ENCODE measurements around the gene DISP2. TPM values are rescaled to one million over a fixed set of nuclear protein-coding genes. Genes with fewer than 3 reads are reported as not detected.

The DISP2 gene
- total RNA-seq, 4 donors from 2014 or later = 8.6 to 12.9 (median 10.9) TPM

DNA sequence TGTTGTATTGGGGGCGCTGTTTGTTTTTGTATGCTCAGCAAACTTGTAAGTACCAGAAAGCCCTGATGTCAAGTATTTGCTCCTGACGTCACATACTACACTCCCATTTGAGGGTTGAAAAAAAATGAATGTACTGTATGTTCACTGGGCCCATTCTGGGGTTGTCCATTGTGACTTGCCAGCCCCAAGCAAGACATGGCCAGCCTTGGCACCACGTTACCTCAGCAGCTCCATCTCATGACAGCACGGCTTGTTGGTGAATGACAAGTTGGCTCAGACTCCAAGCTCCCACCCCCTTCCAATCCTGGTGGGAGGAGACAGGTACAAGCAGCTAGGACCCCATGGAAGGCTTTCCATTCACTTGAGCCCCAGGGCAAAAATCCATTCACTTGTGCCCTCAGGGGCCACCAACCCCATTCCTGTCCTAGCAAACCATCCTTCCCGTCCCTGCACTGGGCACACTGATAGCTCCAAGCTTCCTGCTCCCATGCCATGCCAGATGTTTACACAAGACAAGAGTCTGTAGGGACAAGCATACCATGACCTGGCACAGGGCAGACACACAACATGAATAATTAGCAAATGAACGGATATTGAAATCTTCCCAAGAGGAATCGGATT lies 5.6 kb upstream of the DISP2 start:
- Histone ChIP-seq H3K4me1 (peaks cover 24 to 62% (median 45%) of the 10 kb centered on the region in 4 donors), H3K9me3 (no peaks in the 10 kb centered on the region), H3K27me3 (no peaks in the 10 kb centered on the region), H3K4me3 (peak overlapping the region; percentile 3 to 64 (median 54)), H3K36me3 (peaks cover 0 to 5% (median 0%) of the 10 kb centered on the region in 4 donors), H3K27ac (peak overlapping the region; percentile 95 to 98 (median 96))
- intact Hi-C loops (cut with DNase I; ENCODE audit: low total_unique reads) (no loop called here), in situ Hi-C loops (cut with MboI; ENCODE audit: low pct_ligation_motif_present in 1 of 4, low pct_unique_long_range_greater_than_20kb in 1 of 4, low sequenced_read_pairs in 3 of 4) (no loop called here)
- TF ChIP-seq, protein P1, sequence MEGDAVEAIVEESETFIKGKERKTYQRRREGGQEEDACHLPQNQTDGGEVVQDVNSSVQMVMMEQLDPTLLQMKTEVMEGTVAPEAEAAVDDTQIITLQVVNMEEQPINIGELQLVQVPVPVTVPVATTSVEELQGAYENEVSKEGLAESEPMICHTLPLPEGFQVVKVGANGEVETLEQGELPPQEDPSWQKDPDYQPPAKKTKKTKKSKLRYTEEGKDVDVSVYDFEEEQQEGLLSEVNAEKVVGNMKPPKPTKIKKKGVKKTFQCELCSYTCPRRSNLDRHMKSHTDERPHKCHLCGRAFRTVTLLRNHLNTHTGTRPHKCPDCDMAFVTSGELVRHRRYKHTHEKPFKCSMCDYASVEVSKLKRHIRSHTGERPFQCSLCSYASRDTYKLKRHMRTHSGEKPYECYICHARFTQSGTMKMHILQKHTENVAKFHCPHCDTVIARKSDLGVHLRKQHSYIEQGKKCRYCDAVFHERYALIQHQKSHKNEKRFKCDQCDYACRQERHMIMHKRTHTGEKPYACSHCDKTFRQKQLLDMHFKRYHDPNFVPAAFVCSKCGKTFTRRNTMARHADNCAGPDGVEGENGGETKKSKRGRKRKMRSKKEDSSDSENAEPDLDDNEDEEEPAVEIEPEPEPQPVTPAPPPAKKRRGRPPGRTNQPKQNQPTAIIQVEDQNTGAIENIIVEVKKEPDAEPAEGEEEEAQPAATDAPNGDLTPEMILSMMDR (IDR thresholded peaks at IDR 0.05) = no peak
- peak; percentile 50 for TF ChIP-seq POLR2A (IDR thresholded peaks at IDR 0.05)
- no peak for TF ChIP-seq EP300 (IDR thresholded peaks at IDR 0.05; ENCODE audit: low read depth)
- peak in 2 of 3 donors; percentile 30 to 77 for TF ChIP-seq POLR2AphosphoS5 (IDR thresholded peaks at IDR 0.05)
- WGBS, 2 donors (ENCODE audit: low coverage in 1 of 2) = 49 to 67% methylated on average over 1 to 7 of the region's 7 CpGs
- DNase-seq = peak; percentile 53

DNA sequence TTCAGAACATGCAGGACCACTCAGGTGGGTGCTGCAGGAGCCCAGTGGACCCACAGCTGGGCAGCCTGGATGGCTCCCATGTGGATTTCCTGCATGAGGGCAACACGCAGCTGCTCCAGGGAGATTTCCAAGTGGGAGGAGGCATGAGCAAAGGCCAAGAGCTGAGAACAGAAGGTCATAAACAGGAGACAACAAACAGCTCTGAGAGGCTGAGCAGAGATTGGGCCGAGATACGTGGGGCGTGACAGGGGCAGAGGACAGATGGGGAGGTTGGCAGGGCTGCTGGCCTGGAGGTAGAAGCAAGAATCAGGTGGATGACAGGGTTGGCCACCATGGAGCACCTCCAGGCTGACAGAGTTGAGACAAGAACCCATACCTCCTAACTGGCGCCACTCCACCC lies 4.3 kb upstream of the DISP2 start:
- intact Hi-C loops (cut with DNase I; ENCODE audit: low total_unique reads) = no loop called here

DNA sequence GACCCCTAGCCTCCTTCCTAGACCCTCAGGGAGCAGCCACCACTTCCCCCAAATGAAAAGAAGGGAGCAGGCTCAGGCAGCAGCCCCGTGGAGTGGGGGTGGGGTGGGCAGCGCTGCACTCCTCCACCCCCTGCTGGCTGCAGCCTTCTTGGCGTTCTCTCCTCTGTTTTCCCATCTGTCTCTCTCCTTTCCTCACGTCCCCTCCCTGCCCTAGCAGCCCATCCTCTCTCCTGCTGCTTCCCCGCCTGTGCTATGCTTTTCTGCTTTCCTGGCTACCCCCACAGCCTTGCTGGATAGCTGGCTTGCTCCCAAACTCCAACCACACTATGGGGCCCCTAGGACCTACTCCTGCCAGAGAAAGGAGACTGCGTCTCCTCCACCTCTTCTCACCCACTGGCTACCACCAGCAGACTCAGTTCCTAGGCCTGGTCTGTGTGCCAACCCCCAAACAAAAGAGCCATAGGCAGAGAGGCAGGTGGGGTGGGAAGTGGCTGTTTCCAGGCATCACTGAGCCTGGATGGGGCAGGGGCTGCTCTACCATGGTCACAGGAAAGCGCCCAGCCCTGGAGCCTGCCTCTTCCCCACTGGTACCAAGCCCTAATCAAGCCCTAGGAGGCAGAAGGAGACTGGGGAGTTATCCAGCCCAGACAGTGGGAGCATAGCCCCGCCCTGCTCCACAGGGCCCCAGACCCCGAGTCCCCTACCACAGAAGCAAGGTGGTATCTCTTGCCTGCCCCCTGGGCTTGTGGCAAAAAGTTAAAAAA lies 3.4 kb upstream of the DISP2 start:
- peak overlapping the region in 2 of 4 donors; percentile 50 to 64 for H3K4me3 ChIP-seq
- H3K36me3 ChIP-seq = peaks cover 0 to 5% (median 0%) of the 10 kb centered on the region in 4 donors
- WGBS, 2 donors (ENCODE audit: low coverage in 1 of 2) = 36 to 41% methylated on average over 4 to 9 of the region's 9 CpGs
- no peak for TF ChIP-seq POLR2A (IDR thresholded peaks at IDR 0.05)
- TF ChIP-seq, protein P1 (IDR thresholded peaks at IDR 0.05) = peak in 4 of 5 experiments; percentile 16 to 36 (median 22)
- DNase-seq = peak; percentile 11
- peaks cover 22 to 56% (median 38%) of the 10 kb centered on the region in 4 donors for H3K4me1 ChIP-seq
- H3K27ac ChIP-seq = peak overlapping the region; percentile 95 to 98 (median 96)
- H3K27me3 ChIP-seq = no peaks in the 10 kb centered on the region
- in situ Hi-C loops (cut with MboI; ENCODE audit: low pct_ligation_motif_present in 1 of 4, low pct_unique_long_range_greater_than_20kb in 1 of 4, low sequenced_read_pairs in 3 of 4) (no loop called here), intact Hi-C loops (cut with DNase I; ENCODE audit: low total_unique reads) (no loop called here)
- H3K9me3 ChIP-seq = no peaks in the 10 kb centered on the region

More for the DNA sequence above, 4.3 kb upstream of the DISP2 start:
- H3K27ac ChIP-seq = peak overlapping the region; percentile 95 to 98 (median 96)
- H3K27me3 ChIP-seq = no peaks in the 10 kb centered on the region
- DNase-seq = peak; percentile 83
- no peaks in the 10 kb centered on the region for H3K9me3 ChIP-seq
- TF ChIP-seq EP300 (IDR thresholded peaks at IDR 0.05; ENCODE audit: low read depth) = no peak
- peak; percentile 85 for TF ChIP-seq POLR2A (IDR thresholded peaks at IDR 0.05)
- TF ChIP-seq POLR2AphosphoS5 (IDR thresholded peaks at IDR 0.05) = peak; percentile 73 to 85 (median 81)
- H3K36me3 ChIP-seq = peaks cover 0 to 5% (median 0%) of the 10 kb centered on the region in 4 donors
- H3K4me1 ChIP-seq = peaks cover 26 to 63% (median 43%) of the 10 kb centered on the region in 4 donors
- peak overlapping the region in 3 of 4 donors; percentile 50 to 64 (median 58) for H3K4me3 ChIP-seq
- 37% methylated on average over 5 of the region's 5 CpGs; no CpG with 5 or more reads in 1 of the 2 donors for WGBS, 2 donors (ENCODE audit: low coverage in 1 of 2)
- in situ Hi-C loops (cut with MboI; ENCODE audit: low pct_ligation_motif_present in 1 of 4, low pct_unique_long_range_greater_than_20kb in 1 of 4, low sequenced_read_pairs in 3 of 4) = no loop called here

DNA sequence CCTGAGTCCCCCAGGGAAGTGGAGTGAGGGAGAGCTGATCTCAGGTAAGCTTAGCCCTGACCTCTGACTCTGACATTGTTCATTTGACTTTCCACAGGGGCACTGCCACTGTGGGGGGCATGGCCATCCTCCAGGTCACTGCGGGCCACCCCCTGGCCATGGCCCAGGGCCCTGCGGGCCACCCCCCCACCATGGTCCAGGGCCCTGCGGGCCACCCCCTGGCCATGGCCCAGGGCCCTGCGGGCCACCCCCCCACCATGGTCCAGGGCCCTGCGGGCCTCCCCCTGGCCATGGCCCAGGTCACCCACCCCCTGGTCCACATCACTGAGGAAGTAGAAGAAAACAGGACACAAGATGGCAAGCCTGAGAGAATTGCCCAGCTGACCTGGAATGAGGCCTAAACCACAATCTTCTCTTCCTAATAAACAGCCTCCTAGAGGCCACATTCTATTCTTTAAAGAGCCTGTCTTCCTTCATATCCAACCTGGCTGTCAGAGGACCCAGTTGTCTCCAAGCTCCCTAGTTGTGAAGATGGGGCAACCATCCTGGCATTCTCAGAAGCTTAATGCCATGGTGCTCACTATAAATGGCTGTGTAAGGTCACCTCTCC lies 1.9 kb upstream of the DISP2 start:
- peak in 1 of 3 donors; percentile 6 for TF ChIP-seq POLR2AphosphoS5 (IDR thresholded peaks at IDR 0.05)
- no peak for TF ChIP-seq EP300 (IDR thresholded peaks at IDR 0.05; ENCODE audit: low read depth)
- no peak for TF ChIP-seq POLR2A (IDR thresholded peaks at IDR 0.05)
- TF ChIP-seq, protein P1 (IDR thresholded peaks at IDR 0.05) = no peak
- Histone ChIP-seq H3K27ac (peak overlapping the region in 3 of 4 donors; percentile 78 to 98 (median 96)), H3K4me3 (no peak overlapping the region), H3K36me3 (peaks cover 0 to 5% (median 0%) of the 10 kb centered on the region in 4 donors), H3K9me3 (no peaks in the 10 kb centered on the region), H3K4me1 (peaks cover 18 to 47% (median 30%) of the 10 kb centered on the region in 4 donors), H3K27me3 (no peaks in the 10 kb centered on the region)
- in situ Hi-C loops (cut with MboI; ENCODE audit: low pct_ligation_motif_present in 1 of 4, low pct_unique_long_range_greater_than_20kb in 1 of 4, low sequenced_read_pairs in 3 of 4) (no loop called here), intact Hi-C loops (cut with DNase I; ENCODE audit: low total_unique reads) (no loop called here)
- no peak for DNase-seq
- 72% methylated on average over 3 of the region's 5 CpGs; no CpG with 5 or more reads in 1 of the 2 donors for WGBS, 2 donors (ENCODE audit: low coverage in 1 of 2)
